ENCODE results near the gene CNTRL. TPM values are rescaled to one million over a fixed set of nuclear protein-coding genes. Genes with fewer than 3 reads are reported as not detected.

Gene CNTRL
- total RNA-seq, 1 experiment from 2014 or later: 11.6 TPM

DNA sequence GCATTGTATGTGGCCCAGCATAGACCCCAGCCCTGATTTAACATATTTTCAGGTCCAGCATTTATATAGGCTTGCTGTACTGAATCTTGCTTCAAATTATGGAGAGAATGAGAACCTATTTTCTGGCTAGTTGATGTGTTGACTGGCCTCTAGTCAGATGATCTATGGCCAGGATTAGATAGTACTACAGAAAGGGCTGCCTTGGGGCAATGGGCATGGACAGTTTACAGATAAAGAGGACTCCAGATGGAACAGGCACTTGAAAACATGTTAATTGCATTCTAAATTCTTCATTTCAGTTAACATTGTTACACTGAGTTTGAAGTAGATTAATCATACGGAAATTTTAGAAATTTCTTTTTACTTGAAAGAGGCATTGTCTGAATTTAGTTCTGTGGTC is 65.4 kb downstream of the CNTRL start:
- no peak overlapping the region for H2BK12ac ChIP-seq (ENCODE audit: insufficient read length, low read depth, low read length)
- no peak overlapping the region for H3K4ac ChIP-seq (ENCODE audit: low read depth, low read length)
- H3K56ac ChIP-seq (ENCODE audit: insufficient read length, low read depth, low read length): no peak overlapping the region
- TF ChIP-seq CTCF (conservative IDR thresholded peaks at IDR 0.05): no peak
- H3K79me1 ChIP-seq (ENCODE audit: insufficient read depth, low read depth, low read length, poor library complexity, severe bottlenecking): no peaks in the 10 kb centered on the region
- no peak overlapping the region for H4K91ac ChIP-seq (ENCODE audit: insufficient read length, low read depth, low read length)
- no peak overlapping the region for H3T11ph ChIP-seq (ENCODE audit: low read length)
- DNase-seq: no peak
- peaks cover 9 to 34% (median 27%) of the 10 kb centered on the region in 3 experiments; a peak in 6 of 7 replicates for H3K36me3 Mint-ChIP-seq (ENCODE audit: insufficient read depth in 1 of 3, low read depth in 3 of 3)
- H3K14ac ChIP-seq (ENCODE audit: insufficient read depth, low read length): no peak overlapping the region
- H2AFZ ChIP-seq (ENCODE audit: low read length): no peak overlapping the region
- H3K27me3 Mint-ChIP-seq (ENCODE audit: low read depth): no peaks in the 10 kb centered on the region
- no peaks in the 10 kb centered on the region for H3K9me3 Mint-ChIP-seq
- H3K23me2 ChIP-seq (ENCODE audit: insufficient read length, low read depth, low read length, poor library complexity, severe bottlenecking): no peaks in the 10 kb centered on the region
- H4K5ac ChIP-seq (ENCODE audit: insufficient read length, low read depth, low read length): no peak overlapping the region
- H3K27ac Mint-ChIP-seq: no peak overlapping the region
- no peak overlapping the region for H2BK20ac ChIP-seq (ENCODE audit: low read depth, low read length, poor library complexity, severe bottlenecking)
- no peak overlapping the region for H2BK15ac ChIP-seq (ENCODE audit: low read depth, low read length)
- no peaks in the 10 kb centered on the region for H4K20me1 ChIP-seq (ENCODE audit: control insufficient read depth, insufficient read depth, insufficient read length)
- H2AK5ac ChIP-seq (ENCODE audit: insufficient read length, low read length): no peak overlapping the region
- H3K4me1 Mint-ChIP-seq: peaks cover 13 to 14% of the 10 kb centered on the region in 2 experiments
- no peaks in the 10 kb centered on the region for H3K79me2 ChIP-seq (ENCODE audit: insufficient read depth, low read length)
- H3K4me1 ChIP-seq (ENCODE audit: insufficient read depth, low read length): no peaks in the 10 kb centered on the region
- H3K4me2 ChIP-seq (ENCODE audit: insufficient read depth, insufficient read length, low read length): no peak overlapping the region
- H3K27ac ChIP-seq (ENCODE audit: insufficient read length, low read depth, low read length): no peak overlapping the region
- no CpG with 5 or more reads among the region's 1 CpG for WGBS (ENCODE audit: extremely low coverage, insufficient read length, low lambda C conversion rate)
- H4K8ac ChIP-seq (replicated peaks; ENCODE audit: insufficient read length, low read depth, low read length): no peak overlapping the region
- no peak overlapping the region for H2BK120ac ChIP-seq (ENCODE audit: low read depth, low read length, poor library complexity, severe bottlenecking)
- no peak overlapping the region for H3K4me3 Mint-ChIP-seq
- H3K9me3 ChIP-seq (ENCODE audit: control insufficient read depth, low read depth, low read length): no peaks in the 10 kb centered on the region
- H3K9ac ChIP-seq (ENCODE audit: extremely low read depth, insufficient read length, low read length): no peak overlapping the region
- H2BK5ac ChIP-seq (ENCODE audit: insufficient read length, low read length): no peak overlapping the region
- no peak overlapping the region for H3K23ac ChIP-seq (ENCODE audit: insufficient read length, low read depth, low read length)
- no peak overlapping the region for H3K18ac ChIP-seq (ENCODE audit: insufficient read length, low read depth, low read length)
- H3K27me3 ChIP-seq (ENCODE audit: insufficient read depth, low read length): no peaks in the 10 kb centered on the region
